Measurements from ENCODE around the gene SOX13.
"Not testable (repeated sequence)": the region's sequence is repeated elsewhere in the genome, so short reads cannot be mapped to it uniquely, and the experiment has no call there.

SOX13 gene

DNA sequence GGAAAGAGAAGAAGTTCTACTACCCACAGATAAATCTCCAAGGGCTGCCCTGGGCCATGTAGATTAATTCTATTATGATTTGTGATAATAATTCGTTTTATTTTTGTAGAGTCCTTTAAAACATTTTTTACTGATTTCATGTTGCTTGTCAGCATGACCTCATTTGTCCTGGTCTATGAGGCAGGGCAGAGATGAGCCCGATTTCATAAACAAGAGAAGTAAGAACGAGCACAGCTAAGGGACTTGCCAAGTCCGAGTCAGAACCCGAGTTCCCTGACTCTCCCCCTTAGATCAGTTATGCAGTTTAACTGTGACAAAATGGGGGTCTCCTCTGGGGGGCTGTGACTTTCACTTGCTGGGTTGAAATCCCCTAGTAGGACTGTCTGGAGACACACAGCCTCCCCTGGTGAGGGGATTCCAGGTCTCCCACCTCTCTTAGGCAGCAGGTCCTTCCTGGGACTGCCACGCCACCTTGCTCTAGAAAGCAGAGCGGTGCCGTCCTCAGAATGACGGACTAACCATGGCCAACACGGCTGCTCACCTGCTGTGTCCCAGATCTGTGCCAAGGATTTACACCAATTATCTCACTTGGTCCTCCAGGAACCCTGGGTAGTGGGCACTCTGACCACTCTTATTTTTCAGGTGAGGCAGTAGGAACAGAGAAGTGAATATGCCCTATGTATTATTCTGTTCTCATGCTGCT lies 31.0 kb upstream of the SOX13 start:
- Histone ChIP-seq H3K9me3 (ENCODE audit: control insufficient read depth, insufficient read depth, low read length) (no peaks in the 10 kb centered on the region), H3K4me1 (ENCODE audit: control insufficient read depth, insufficient read depth, low read length) (peaks cover 3% of the 10 kb centered on the region; the same call in 1 of the 2 replicates), H3K4me3 (ENCODE audit: low read length) (no peak overlapping the region), H3K36me3 (ENCODE audit: control insufficient read depth, insufficient read depth, low read length) (0 out of 2 replicates have a peak, but pooled peaks cover 2% of the 10 kb centered on the region), H3K27me3 (ENCODE audit: control insufficient read depth, insufficient read depth, low read length) (no peaks in the 10 kb centered on the region), H3K27ac (ENCODE audit: low read length) (no peak overlapping the region)
- WGBS (ENCODE audit: insufficient coverage, insufficient read length): no CpG with 5 or more reads among the region's 10 CpGs
- DNase-seq (ENCODE audit: low read depth, low spot score): no peak

GRCh38 chr1:204042516-204042915 lies 30.4 kb upstream of the SOX13 start:
- WGBS (ENCODE audit: insufficient coverage, insufficient read length): no CpG with 5 or more reads among the region's 2 CpGs
- no peaks in the 10 kb centered on the region for H3K27me3 ChIP-seq (ENCODE audit: control insufficient read depth, insufficient read depth, low read length)
- 0 out of 2 replicates have a peak, but pooled peaks cover 2% of the 10 kb centered on the region for H3K36me3 ChIP-seq (ENCODE audit: control insufficient read depth, insufficient read depth, low read length)
- H3K4me3 ChIP-seq (ENCODE audit: low read length): no peak overlapping the region
- H3K4me1 ChIP-seq (ENCODE audit: control insufficient read depth, insufficient read depth, low read length): peaks cover 3% of the 10 kb centered on the region; the same call in 1 of the 2 replicates
- no peaks in the 10 kb centered on the region for H3K9me3 ChIP-seq (ENCODE audit: control insufficient read depth, insufficient read depth, low read length)
- no peak for DNase-seq (ENCODE audit: low read depth, low spot score)
- H3K27ac ChIP-seq (ENCODE audit: low read length): no peak overlapping the region

DNA sequence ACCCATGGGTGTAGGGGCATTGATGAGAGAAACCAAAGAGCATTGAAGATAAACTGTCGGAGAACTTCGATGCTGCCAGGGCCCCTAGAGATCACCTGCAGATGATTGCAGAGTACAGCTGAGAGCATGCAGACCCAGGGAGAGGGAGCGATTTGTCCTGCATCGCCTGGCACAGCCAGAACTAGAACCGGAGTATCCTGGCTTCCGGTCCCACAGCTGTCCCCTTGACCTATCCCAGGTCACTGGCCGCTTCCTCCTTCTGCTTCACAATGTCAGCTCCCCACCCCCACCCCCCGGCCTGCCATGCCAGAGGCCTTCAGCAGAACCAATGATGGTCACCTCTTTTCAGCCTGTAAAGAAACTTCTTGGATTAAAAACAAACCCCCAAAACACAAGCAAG lies 29.2 kb upstream of the SOX13 start:
- no peaks in the 10 kb centered on the region for H3K27me3 ChIP-seq (ENCODE audit: control insufficient read depth, insufficient read depth, low read length)
- no peak overlapping the region for H3K4me3 ChIP-seq (ENCODE audit: low read length)
- no peaks in the 10 kb centered on the region for H3K9me3 ChIP-seq (ENCODE audit: control insufficient read depth, insufficient read depth, low read length)
- H3K36me3 ChIP-seq (ENCODE audit: control insufficient read depth, insufficient read depth, low read length): 0 out of 2 replicates have a peak, but pooled peaks cover 2% of the 10 kb centered on the region
- H3K27ac ChIP-seq (ENCODE audit: low read length): no peak overlapping the region
- no peak for DNase-seq (ENCODE audit: low read depth, low spot score)
- WGBS (ENCODE audit: insufficient coverage, insufficient read length): no CpG with 5 or more reads among the region's 8 CpGs
- peaks cover 3% of the 10 kb centered on the region; the same call in 1 of the 2 replicates for H3K4me1 ChIP-seq (ENCODE audit: control insufficient read depth, insufficient read depth, low read length)

- Histone ChIP-seq H3K27me3 (ENCODE audit: control insufficient read depth, insufficient read depth, low read length) (no peaks in the 10 kb centered on the region), H3K9me3 (ENCODE audit: control insufficient read depth, insufficient read depth, low read length) (no peaks in the 10 kb centered on the region), H3K4me3 (ENCODE audit: low read length) (no peak overlapping the region), H3K36me3 (ENCODE audit: control insufficient read depth, insufficient read depth, low read length) (0 out of 2 replicates have a peak, but pooled peaks cover 2% of the 10 kb centered on the region), H3K4me1 (ENCODE audit: control insufficient read depth, insufficient read depth, low read length) (peaks cover 3% of the 10 kb centered on the region; the same call in 1 of the 2 replicates), H3K27ac (ENCODE audit: low read length) (no peak overlapping the region)
- no peak for DNase-seq (ENCODE audit: low read depth, low spot score)
- WGBS (ENCODE audit: insufficient coverage, insufficient read length): no CpG with 5 or more reads among the region's 1 CpG
Measured at GRCh38 chr1:204044448-204044847, 28.5 kb upstream of the SOX13 start.

- 0 out of 2 replicates have a peak, but pooled peaks cover 2% of the 10 kb centered on the region for H3K36me3 ChIP-seq (ENCODE audit: control insufficient read depth, insufficient read depth, low read length)
- H3K9me3 ChIP-seq (ENCODE audit: control insufficient read depth, insufficient read depth, low read length): no peaks in the 10 kb centered on the region
- no peak overlapping the region for H3K4me3 ChIP-seq (ENCODE audit: low read length)
- H3K4me1 ChIP-seq (ENCODE audit: control insufficient read depth, insufficient read depth, low read length): peaks cover 3% of the 10 kb centered on the region; the same call in 1 of the 2 replicates
- no CpG with 5 or more reads among the region's 8 CpGs for WGBS (ENCODE audit: insufficient coverage, insufficient read length)
- no peak overlapping the region for H3K27ac ChIP-seq (ENCODE audit: low read length)
- H3K27me3 ChIP-seq (ENCODE audit: control insufficient read depth, insufficient read depth, low read length): no peaks in the 10 kb centered on the region
- no peak for DNase-seq (ENCODE audit: low read depth, low spot score)
Measured at GRCh38 chr1:204045430-204045829, 27.5 kb upstream of the SOX13 start.

DNA sequence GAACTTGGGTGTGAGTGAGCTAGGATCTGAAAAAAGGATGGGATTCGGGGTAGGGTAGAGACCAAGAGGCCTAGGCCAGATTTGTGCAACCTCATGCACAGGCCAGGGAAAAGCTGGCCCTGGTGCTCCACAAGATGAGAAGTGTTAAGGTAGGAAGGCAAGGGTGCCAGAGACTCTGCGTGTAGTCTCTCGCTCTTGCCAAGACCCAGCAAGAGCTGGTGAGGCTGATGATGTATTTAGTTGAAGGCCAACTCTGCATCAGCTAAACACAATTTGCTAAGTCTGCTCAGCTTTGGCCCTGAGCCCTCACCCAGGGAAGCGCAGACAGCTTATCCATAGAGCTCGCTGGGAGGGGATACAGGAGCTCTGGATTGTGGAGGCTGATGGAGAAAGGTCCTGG lies 26.6 kb upstream of the SOX13 start:
- Histone ChIP-seq H3K9me3 (ENCODE audit: control insufficient read depth, insufficient read depth, low read length) (no peaks in the 10 kb centered on the region), H3K36me3 (ENCODE audit: control insufficient read depth, insufficient read depth, low read length) (0 out of 2 replicates have a peak, but pooled peaks cover 2% of the 10 kb centered on the region), H3K4me3 (ENCODE audit: low read length) (no peak overlapping the region), H3K4me1 (ENCODE audit: control insufficient read depth, insufficient read depth, low read length) (peaks cover 3% of the 10 kb centered on the region; the same call in 1 of the 2 replicates), H3K27ac (ENCODE audit: low read length) (no peak overlapping the region), H3K27me3 (ENCODE audit: control insufficient read depth, insufficient read depth, low read length) (no peaks in the 10 kb centered on the region)
- no peak for DNase-seq (ENCODE audit: low read depth, low spot score)
- WGBS (ENCODE audit: insufficient coverage, insufficient read length): no CpG with 5 or more reads among the region's 5 CpGs

- no CpG with 5 or more reads among the region's 3 CpGs for WGBS (ENCODE audit: insufficient coverage, insufficient read length)
- not testable (repeated sequence) for H3K27ac ChIP-seq (ENCODE audit: low read length); DNase-seq (ENCODE audit: low read depth, low spot score); H3K4me3 ChIP-seq (ENCODE audit: low read length); H3K4me1 ChIP-seq (ENCODE audit: control insufficient read depth, insufficient read depth, low read length); H3K36me3 ChIP-seq (ENCODE audit: control insufficient read depth, insufficient read depth, low read length); H3K9me3 ChIP-seq (ENCODE audit: control insufficient read depth, insufficient read depth, low read length); H3K27me3 ChIP-seq (ENCODE audit: control insufficient read depth, insufficient read depth, low read length)
Measured at GRCh38 chr1:204048796-204049195, 24.1 kb upstream of the SOX13 start.

- Histone ChIP-seq H3K4me1 (ENCODE audit: control insufficient read depth, insufficient read depth, low read length) (no peaks in the 10 kb centered on the region), H3K4me3 (ENCODE audit: low read length) (no peak overlapping the region), H3K27ac (ENCODE audit: low read length) (no peak overlapping the region), H3K9me3 (ENCODE audit: control insufficient read depth, insufficient read depth, low read length) (no peaks in the 10 kb centered on the region), H3K27me3 (ENCODE audit: control insufficient read depth, insufficient read depth, low read length) (no peaks in the 10 kb centered on the region), H3K36me3 (ENCODE audit: control insufficient read depth, insufficient read depth, low read length) (no peaks in the 10 kb centered on the region)
- no CpG with 5 or more reads among the region's 5 CpGs for WGBS (ENCODE audit: insufficient coverage, insufficient read length)
- DNase-seq (ENCODE audit: low read depth, low spot score): no peak
Measured at GRCh38 chr1:204051258-204051657, 21.7 kb upstream of the SOX13 start.

DNA sequence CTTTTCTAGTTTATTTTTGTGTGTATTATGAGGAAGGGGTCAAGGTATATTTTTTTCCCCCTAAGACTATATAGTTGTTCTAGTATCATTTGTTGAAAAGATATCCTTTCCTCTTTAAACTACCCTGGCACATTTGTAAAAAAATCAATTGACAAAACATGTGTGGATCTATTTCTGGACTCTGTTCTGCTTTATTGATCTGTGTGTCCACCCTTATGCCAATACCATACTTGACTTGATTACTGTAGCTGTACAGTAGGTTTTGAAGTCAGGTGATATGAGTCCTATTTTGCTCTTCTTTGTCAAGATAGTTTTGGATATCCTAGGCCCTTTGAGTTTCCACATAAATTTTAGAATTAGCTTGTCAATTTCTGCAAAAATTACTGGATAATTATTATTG lies 21.2 kb upstream of the SOX13 start:
- Histone ChIP-seq H3K4me1 (ENCODE audit: control insufficient read depth, insufficient read depth, low read length) (no peaks in the 10 kb centered on the region), H3K27ac (ENCODE audit: low read length) (no peak overlapping the region), H3K4me3 (ENCODE audit: low read length) (no peak overlapping the region), H3K36me3 (ENCODE audit: control insufficient read depth, insufficient read depth, low read length) (no peaks in the 10 kb centered on the region), H3K9me3 (ENCODE audit: control insufficient read depth, insufficient read depth, low read length) (no peaks in the 10 kb centered on the region), H3K27me3 (ENCODE audit: control insufficient read depth, insufficient read depth, low read length) (no peaks in the 10 kb centered on the region)
- no peak for DNase-seq (ENCODE audit: low read depth, low spot score)

DNA sequence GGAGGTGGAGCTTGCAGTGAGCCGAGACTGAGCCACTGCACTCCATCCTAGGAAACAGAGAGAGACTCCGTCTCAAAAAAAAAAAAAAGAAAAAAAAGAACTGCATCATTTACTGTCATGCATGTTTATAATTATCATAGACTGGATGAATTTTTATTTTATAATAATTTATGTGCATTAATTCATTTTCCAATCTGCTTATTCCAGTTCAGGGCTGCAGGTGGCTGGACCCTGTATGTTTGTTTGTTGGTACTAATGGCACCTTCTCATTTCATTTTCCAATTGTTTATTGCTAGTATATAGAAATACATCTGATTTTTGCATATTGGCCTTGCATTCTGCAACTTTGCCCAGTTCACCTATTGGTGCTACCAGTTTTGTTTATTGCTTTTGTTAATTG lies 19.0 kb upstream of the SOX13 start:
- H3K27me3 ChIP-seq (ENCODE audit: control insufficient read depth, insufficient read depth, low read length): no peaks in the 10 kb centered on the region
- H3K9me3 ChIP-seq (ENCODE audit: control insufficient read depth, insufficient read depth, low read length): no peaks in the 10 kb centered on the region
- WGBS (ENCODE audit: insufficient coverage, insufficient read length): no CpG with 5 or more reads among the region's 2 CpGs
- no peak overlapping the region for H3K27ac ChIP-seq (ENCODE audit: low read length)
- no peaks in the 10 kb centered on the region for H3K36me3 ChIP-seq (ENCODE audit: control insufficient read depth, insufficient read depth, low read length)
- H3K4me1 ChIP-seq (ENCODE audit: control insufficient read depth, insufficient read depth, low read length): no peaks in the 10 kb centered on the region
- no peak for DNase-seq (ENCODE audit: low read depth, low spot score)
- no peak overlapping the region for H3K4me3 ChIP-seq (ENCODE audit: low read length)

GRCh38 chr1:204059970-204060369 lies 12.9 kb upstream of the SOX13 start:
- WGBS (ENCODE audit: insufficient coverage, insufficient read length): no CpG with 5 or more reads among the region's 7 CpGs
- Histone ChIP-seq H3K9me3 (ENCODE audit: control insufficient read depth, insufficient read depth, low read length) (no peaks in the 10 kb centered on the region), H3K4me1 (ENCODE audit: control insufficient read depth, insufficient read depth, low read length) (peaks cover 2% of the 10 kb centered on the region; the same call in 1 of the 2 replicates), H3K4me3 (ENCODE audit: low read length) (no peak overlapping the region), H3K27me3 (ENCODE audit: control insufficient read depth, insufficient read depth, low read length) (no peaks in the 10 kb centered on the region), H3K27ac (ENCODE audit: low read length) (no peak overlapping the region), H3K36me3 (ENCODE audit: control insufficient read depth, insufficient read depth, low read length) (no peaks in the 10 kb centered on the region)
- DNase-seq (ENCODE audit: low read depth, low spot score): no peak

All from iPS DF 6.9 (cell line).